Measurements from ENCODE around the gene MAP3K5. TPM values are rescaled to one million over a fixed set of nuclear protein-coding genes. Genes with fewer than 3 reads are reported as not detected.

Gene MAP3K5
- total RNA-seq, 1 donor from 2014 or later = 31.2 TPM

- H3K27me3 ChIP-seq = no peaks in the 10 kb centered on the region
- H3K4me3 ChIP-seq = no peak overlapping the region
- no peak overlapping the region for H3K27ac ChIP-seq
- no peak for DNase-seq (ENCODE audit: extremely low spot score in 2 of 2)
- no peaks in the 10 kb centered on the region for H3K36me3 ChIP-seq
- TF ChIP-seq POLR2A (IDR thresholded peaks at IDR 0.05) (no peak), POLR2AphosphoS5 (IDR thresholded peaks at IDR 0.05; ENCODE audit: insufficient read depth in 1 of 2, low read depth in 1 of 2) (no peak)
- TF ChIP-seq, protein P1, sequence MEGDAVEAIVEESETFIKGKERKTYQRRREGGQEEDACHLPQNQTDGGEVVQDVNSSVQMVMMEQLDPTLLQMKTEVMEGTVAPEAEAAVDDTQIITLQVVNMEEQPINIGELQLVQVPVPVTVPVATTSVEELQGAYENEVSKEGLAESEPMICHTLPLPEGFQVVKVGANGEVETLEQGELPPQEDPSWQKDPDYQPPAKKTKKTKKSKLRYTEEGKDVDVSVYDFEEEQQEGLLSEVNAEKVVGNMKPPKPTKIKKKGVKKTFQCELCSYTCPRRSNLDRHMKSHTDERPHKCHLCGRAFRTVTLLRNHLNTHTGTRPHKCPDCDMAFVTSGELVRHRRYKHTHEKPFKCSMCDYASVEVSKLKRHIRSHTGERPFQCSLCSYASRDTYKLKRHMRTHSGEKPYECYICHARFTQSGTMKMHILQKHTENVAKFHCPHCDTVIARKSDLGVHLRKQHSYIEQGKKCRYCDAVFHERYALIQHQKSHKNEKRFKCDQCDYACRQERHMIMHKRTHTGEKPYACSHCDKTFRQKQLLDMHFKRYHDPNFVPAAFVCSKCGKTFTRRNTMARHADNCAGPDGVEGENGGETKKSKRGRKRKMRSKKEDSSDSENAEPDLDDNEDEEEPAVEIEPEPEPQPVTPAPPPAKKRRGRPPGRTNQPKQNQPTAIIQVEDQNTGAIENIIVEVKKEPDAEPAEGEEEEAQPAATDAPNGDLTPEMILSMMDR (IDR thresholded peaks at IDR 0.05) = no peak
- intact Hi-C loops (cut with DNase I) = no loop called here
- no peaks in the 10 kb centered on the region for H3K9me3 ChIP-seq
- peaks cover 23% of the 10 kb centered on the region for H3K4me1 ChIP-seq
These were observed 267.3 kb downstream of the MAP3K5 start for GRCh38 chr6:136524936-136525413.

- intact Hi-C loops (cut with DNase I) = no loop called here
- DNase-seq (ENCODE audit: extremely low spot score in 2 of 2) = no peak
- no peak overlapping the region for H3K27ac ChIP-seq
- no peaks in the 10 kb centered on the region for H3K9me3 ChIP-seq
- H3K4me3 ChIP-seq = no peak overlapping the region
- no peaks in the 10 kb centered on the region for H3K27me3 ChIP-seq
- H3K4me1 ChIP-seq = peaks cover 23% of the 10 kb centered on the region
- H3K36me3 ChIP-seq = no peaks in the 10 kb centered on the region
- no peak for TF ChIP-seq POLR2A (IDR thresholded peaks at IDR 0.05)
- TF ChIP-seq, protein P1 (IDR thresholded peaks at IDR 0.05) = no peak
- TF ChIP-seq POLR2AphosphoS5 (IDR thresholded peaks at IDR 0.05; ENCODE audit: insufficient read depth in 1 of 2, low read depth in 1 of 2) = no peak
These were observed 267.8 kb downstream of the MAP3K5 start for GRCh38 chr6:136524339-136524935.

GRCh38 chr6:136523196-136523595 lies 269.1 kb downstream of the MAP3K5 start:
- Histone ChIP-seq H3K4me1 (peaks cover 23% of the 10 kb centered on the region), H3K27ac (no peak overlapping the region), H3K4me3 (no peak overlapping the region), H3K36me3 (no peaks in the 10 kb centered on the region), H3K27me3 (no peaks in the 10 kb centered on the region), H3K9me3 (no peaks in the 10 kb centered on the region)
- TF ChIP-seq, protein P1 (IDR thresholded peaks at IDR 0.05) = no peak
- TF ChIP-seq POLR2AphosphoS5 (IDR thresholded peaks at IDR 0.05; ENCODE audit: insufficient read depth in 1 of 2, low read depth in 1 of 2) (no peak), POLR2A (IDR thresholded peaks at IDR 0.05) (no peak)
- intact Hi-C loops (cut with DNase I) = no loop called here
- no peak for DNase-seq (ENCODE audit: extremely low spot score in 2 of 2)

DNA sequence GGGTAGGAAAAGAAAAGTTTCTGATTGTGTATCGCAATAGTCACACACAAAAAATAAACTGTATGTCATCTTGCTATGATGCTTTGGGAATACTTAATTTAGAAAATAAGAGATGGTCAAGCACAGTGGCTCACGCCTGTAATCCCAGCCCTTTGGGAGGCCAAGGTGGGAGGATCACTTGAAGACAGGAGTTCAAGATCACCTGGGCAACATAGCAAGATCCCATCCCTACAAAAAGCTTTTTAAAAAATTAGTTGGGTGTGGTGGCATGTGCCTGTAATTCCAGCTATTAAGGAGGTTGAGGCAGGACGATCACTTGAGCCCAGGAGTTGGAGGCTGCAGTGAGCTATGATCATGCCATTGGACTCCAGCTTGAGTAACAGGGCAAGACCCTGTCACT lies 269.6 kb downstream of the MAP3K5 start:
- TF ChIP-seq POLR2AphosphoS5 (IDR thresholded peaks at IDR 0.05; ENCODE audit: insufficient read depth in 1 of 2, low read depth in 1 of 2) (no peak), POLR2A (IDR thresholded peaks at IDR 0.05) (no peak)
- TF ChIP-seq, protein P1 (IDR thresholded peaks at IDR 0.05) = no peak
- H3K4me3 ChIP-seq = no peak overlapping the region
- H3K4me1 ChIP-seq = peaks cover 18% of the 10 kb centered on the region
- H3K36me3 ChIP-seq = no peaks in the 10 kb centered on the region
- no peaks in the 10 kb centered on the region for H3K27me3 ChIP-seq
- no peak overlapping the region for H3K27ac ChIP-seq
- no peak for DNase-seq (ENCODE audit: extremely low spot score in 2 of 2)
- H3K9me3 ChIP-seq = no peaks in the 10 kb centered on the region
- intact Hi-C loops (cut with DNase I) = no loop called here

GRCh38 chr6:136521911-136522310 lies 270.4 kb downstream of the MAP3K5 start:
- Histone ChIP-seq H3K27me3 (no peaks in the 10 kb centered on the region), H3K4me1 (peaks cover 11% of the 10 kb centered on the region), H3K4me3 (no peak overlapping the region), H3K36me3 (no peaks in the 10 kb centered on the region), H3K9me3 (no peaks in the 10 kb centered on the region), H3K27ac (no peak overlapping the region)
- intact Hi-C loops (cut with DNase I) = no loop called here
- TF ChIP-seq POLR2A (IDR thresholded peaks at IDR 0.05) = no peak
- TF ChIP-seq, protein P1 (IDR thresholded peaks at IDR 0.05) = no peak
- no peak for TF ChIP-seq POLR2AphosphoS5 (IDR thresholded peaks at IDR 0.05; ENCODE audit: insufficient read depth in 1 of 2, low read depth in 1 of 2)
- no peak for DNase-seq (ENCODE audit: extremely low spot score in 2 of 2)

Data from vagina (tissue), 2 donors.